PC-9 (cell line): ENCODE data around the gene LYPD3. TPM values are rescaled to one million over a fixed set of nuclear protein-coding genes. Genes with fewer than 3 reads are reported as not detected.
"Not testable (repeated sequence)": the region's sequence is repeated elsewhere in the genome, so short reads cannot be mapped to it uniquely, and the experiment has no call there.

Experiments
- BruUV-seq: library from RNA; stranded (reverse); fragments of 400-500 nt; replicated peaks from 2 replicates; lab custom pipeline; 2021; lab: Mats Ljungman, UMichigan
- CTCF ChIA-PET: fragments of 300-600 bp; sonication (Branson Sonifier 250); formaldehyde crosslinking; loops from one replicate; lab custom pipeline; 2022; ENCODE audit warnings: antibody characterized with exemption; lab: Charles Lee
- POLR2A ChIA-PET: fragments of 300-600 bp; sonication (Branson Sonifier 250); formaldehyde crosslinking; loops from one replicate; lab custom pipeline; 2022; ENCODE audit warnings: antibody characterized with exemption; ENCODE audit not compliant: unreplicated experiment; lab: Charles Lee
- DNase-seq, 2 experiments: peaks; one replicate each; pipeline versions ENCODE4 v3.0.0 to v3.0.0-alpha.2; 2015 to 2022; ENCODE audit warnings: mixed read lengths in 1 of 2
- H2AFZ ChIP-seq: fragments of 200-600 bp; sonication (generic); 2 replicates; pipeline ENCODE4 v1.8.1; 2017; ENCODE audit warnings: antibody characterized with exemption
- H3F3A ChIP-seq: fragments of 200-600 bp; sonication (generic); 2 replicates; pipeline ENCODE4 v1.8.1; 2017; ENCODE audit warnings: antibody characterized with exemption, mild to moderate bottlenecking, low read depth; ENCODE audit not compliant: insufficient read depth
- H3K27ac ChIP-seq: fragments of 200-600 bp; sonication (generic); 2 replicates; pipeline ENCODE4 v1.6.1; 2016; ENCODE audit warnings: mixed run types
- H3K27me3 ChIP-seq: fragments of 200-600 bp; sonication (generic); 2 replicates; pipeline ENCODE4 v1.6.1; 2016; ENCODE audit warnings: low read depth, mixed run types; ENCODE audit not compliant: insufficient read depth
- H3K36me3 ChIP-seq: fragments of 200-600 bp; sonication (generic); 2 replicates; pipeline ENCODE4 v1.6.1; 2016; ENCODE audit warnings: low read depth, mixed run types
- H3K4me1 ChIP-seq: fragments of 200-600 bp; sonication (generic); replicated peaks from 2 replicates; pipeline ENCODE4 v1.6.1; 2016; ENCODE audit warnings: mixed run types; ENCODE audit not compliant: insufficient read depth
- H3K4me2 ChIP-seq: fragments of 200-600 bp; sonication (generic); 2 replicates; pipeline ENCODE4 v1.6.1; 2017; ENCODE audit warnings: mixed run types
- H3K4me3 ChIP-seq: fragments of 200-600 bp; sonication (generic); 2 replicates; pipeline ENCODE4 v1.6.1; 2016; ENCODE audit warnings: mixed run types
- H3K79me2 ChIP-seq: fragments of 200-600 bp; sonication (generic); 2 replicates; pipeline ENCODE4 v1.6.1; 2017; ENCODE audit warnings: low read depth, mixed run types
- H3K9me2 ChIP-seq: fragments of 200-600 bp; sonication (generic); 2 replicates; pipeline ENCODE4 v1.8.1; 2017; ENCODE audit warnings: mild to moderate bottlenecking; ENCODE audit not compliant: insufficient read depth
- H3K9me3 ChIP-seq: fragments of 200-600 bp; sonication (generic); 2 replicates; pipeline ENCODE4 v1.8.1; 2016; ENCODE audit warnings: low read depth; ENCODE audit not compliant: insufficient read depth
- H4K20me1 ChIP-seq: fragments of 200-600 bp; sonication (generic); 2 replicates; pipeline ENCODE4 v1.8.1; 2017; ENCODE audit not compliant: insufficient read depth
- EZH2 ChIP-seq: fragments of 200-600 bp; sonication (generic); IDR thresholded peaks from 2 replicates; pipeline ENCODE4 v1.8.0; 2017; ENCODE audit warnings: antibody characterized with exemption, low read depth
- intact Hi-C: fragments of 100-400 bp; cut with micrococcal nuclease; formaldehyde crosslinking; loops from one replicate; pipeline ENCODE4 v1.10.0; 2022; ENCODE audit not compliant: unreplicated experiment
- total RNA-seq: library from RNA; stranded (reverse); gene quantifications from 2 replicates; pipeline ENCODE4 v1.2.3, GENCODE V29; 2021
- TF ChIP-seq, protein P1 (sequence below): fragments of 200-600 bp; sonication (generic); conservative IDR thresholded peaks from 2 replicates; pipeline ENCODE4 v1.6.1; 2017; ENCODE audit warnings: mixed run types, antibody characterized with exemption, mild to moderate bottlenecking, moderate library complexity

Gene LYPD3
- total RNA-seq, 1 experiment from 2014 or later = 70.8 TPM

DNA sequence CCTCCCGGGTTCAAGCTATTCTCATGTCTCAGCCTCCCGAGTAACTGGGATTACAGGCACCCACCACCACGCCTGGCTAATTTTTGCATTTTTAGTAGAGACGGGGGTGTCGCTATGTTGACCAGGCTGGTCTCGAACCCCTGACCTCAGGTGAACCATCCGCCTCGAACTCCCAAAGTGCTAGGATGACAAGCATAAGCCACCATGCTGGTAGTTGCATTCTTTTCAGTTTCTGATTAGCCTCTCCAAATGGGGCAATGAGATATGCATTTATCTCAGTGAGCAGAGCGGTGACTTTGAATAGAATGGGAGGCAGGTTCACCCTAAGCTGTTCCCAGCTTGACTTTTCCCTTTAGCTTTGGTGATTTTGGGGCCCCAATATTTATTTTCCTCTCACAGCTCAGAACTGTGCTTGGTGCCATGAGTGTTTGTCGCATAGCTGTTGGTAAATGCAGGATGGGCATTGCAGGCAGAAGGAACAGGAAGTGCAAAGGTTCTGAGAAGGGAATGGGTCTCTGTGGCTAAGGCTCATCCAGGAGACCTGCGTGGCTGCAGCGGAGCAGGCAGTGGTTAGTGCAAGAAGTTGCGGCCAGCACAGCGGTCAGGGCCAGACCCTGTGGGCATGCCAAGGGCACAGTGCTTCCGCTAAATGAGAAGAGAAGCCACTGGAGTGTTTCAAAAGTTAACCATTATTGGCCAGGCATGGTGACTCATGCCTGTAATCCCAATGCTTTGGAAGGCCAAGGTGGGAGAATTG, 20.7 kb downstream of the LYPD3 start:
- no peak for DNase-seq
- H3K9me3 ChIP-seq = no peaks in the 10 kb centered on the region
- H3K27me3 ChIP-seq = no peaks in the 10 kb centered on the region
- no peaks in the 10 kb centered on the region for H3K36me3 ChIP-seq
- no peak overlapping the region for H3K27ac ChIP-seq
- CTCF ChIA-PET = no interaction called here
- no peaks in the 10 kb centered on the region for H4K20me1 ChIP-seq
- no peaks in the 10 kb centered on the region for H3K9me2 ChIP-seq
- POLR2A ChIA-PET = no interaction called here
- H3K79me2 ChIP-seq = no peaks in the 10 kb centered on the region
- no peak overlapping the region for H2AFZ ChIP-seq
- H3F3A ChIP-seq = peaks cover 20% of the 10 kb centered on the region
- no peak overlapping the region for H3K4me2 ChIP-seq
- intact Hi-C loops = loop anchor here (10.0 kb wide), 1 partner anchor 340 kb away; the partner anchor contains the start of gene KCNN4
- no TSS peak for BruUV-seq
- no peak overlapping the region for H3K4me3 ChIP-seq
- H3K4me1 ChIP-seq = peaks cover 12% of the 10 kb centered on the region
- no peak for TF ChIP-seq EZH2
- TF ChIP-seq, protein P1, sequence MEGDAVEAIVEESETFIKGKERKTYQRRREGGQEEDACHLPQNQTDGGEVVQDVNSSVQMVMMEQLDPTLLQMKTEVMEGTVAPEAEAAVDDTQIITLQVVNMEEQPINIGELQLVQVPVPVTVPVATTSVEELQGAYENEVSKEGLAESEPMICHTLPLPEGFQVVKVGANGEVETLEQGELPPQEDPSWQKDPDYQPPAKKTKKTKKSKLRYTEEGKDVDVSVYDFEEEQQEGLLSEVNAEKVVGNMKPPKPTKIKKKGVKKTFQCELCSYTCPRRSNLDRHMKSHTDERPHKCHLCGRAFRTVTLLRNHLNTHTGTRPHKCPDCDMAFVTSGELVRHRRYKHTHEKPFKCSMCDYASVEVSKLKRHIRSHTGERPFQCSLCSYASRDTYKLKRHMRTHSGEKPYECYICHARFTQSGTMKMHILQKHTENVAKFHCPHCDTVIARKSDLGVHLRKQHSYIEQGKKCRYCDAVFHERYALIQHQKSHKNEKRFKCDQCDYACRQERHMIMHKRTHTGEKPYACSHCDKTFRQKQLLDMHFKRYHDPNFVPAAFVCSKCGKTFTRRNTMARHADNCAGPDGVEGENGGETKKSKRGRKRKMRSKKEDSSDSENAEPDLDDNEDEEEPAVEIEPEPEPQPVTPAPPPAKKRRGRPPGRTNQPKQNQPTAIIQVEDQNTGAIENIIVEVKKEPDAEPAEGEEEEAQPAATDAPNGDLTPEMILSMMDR = no peak

DNA sequence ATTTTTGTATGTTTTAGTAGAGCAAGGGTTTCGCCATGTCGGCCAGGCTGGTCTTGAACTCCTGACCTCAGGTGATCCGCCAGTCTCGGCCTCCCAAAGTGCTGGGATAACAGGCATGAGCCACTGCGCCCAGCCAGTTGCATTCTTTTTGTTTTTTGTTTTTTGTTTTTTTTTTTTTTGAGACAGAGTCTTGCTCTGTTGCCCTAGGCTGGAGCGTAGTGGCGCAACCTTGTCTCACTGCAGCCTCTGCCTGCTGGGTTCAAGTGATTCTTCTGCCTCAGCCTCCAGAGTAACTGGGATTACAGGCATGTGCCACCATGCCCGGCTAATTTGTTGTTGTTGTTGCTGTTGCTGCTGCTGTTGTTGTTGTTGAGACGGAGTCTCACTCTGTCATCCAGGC, 21.3 kb downstream of the LYPD3 start:
- DNase-seq, CTCF ChIA-PET, H3K27me3 ChIP-seq, H2AFZ ChIP-seq, H3K27ac ChIP-seq, BruUV-seq, H3K36me3 ChIP-seq, H4K20me1 ChIP-seq, H3K79me2 ChIP-seq, H3K9me2 ChIP-seq, H3K4me2 ChIP-seq, POLR2A ChIA-PET, H3K9me3 ChIP-seq, H3K4me3 ChIP-seq: not testable (repeated sequence)
- H3F3A ChIP-seq = peaks cover 24% of the 10 kb centered on the region
- peaks cover 16% of the 10 kb centered on the region for H3K4me1 ChIP-seq
- intact Hi-C loops = loop anchor here (10.0 kb wide), 1 partner anchor 341 kb away; the partner anchor contains the start of gene KCNN4

DNA sequence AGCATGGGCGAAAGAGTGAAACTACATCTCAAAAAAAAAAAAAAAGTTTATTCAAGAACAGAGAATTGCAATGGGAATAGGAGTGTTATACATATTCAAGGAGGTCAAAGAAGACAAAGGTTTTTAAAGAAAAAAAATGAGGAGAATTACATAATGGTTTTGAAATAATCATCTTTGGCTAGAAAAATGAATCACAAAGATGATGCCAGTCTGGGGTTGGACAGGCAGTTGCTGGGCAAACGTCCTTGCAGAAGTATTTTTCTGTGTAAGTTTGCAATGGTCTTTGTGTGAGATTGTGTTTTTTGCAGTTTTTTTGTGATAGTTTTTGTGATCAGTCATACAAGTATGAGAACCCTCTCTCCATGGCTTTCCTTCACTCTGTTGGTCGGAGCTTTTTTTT, 23.7 kb downstream of the LYPD3 start:
- CTCF ChIA-PET = no interaction called here
- TF ChIP-seq EZH2 = no peak
- TF ChIP-seq, protein P1 = no peak

More for the DNA sequence above, 23.7 kb downstream of the LYPD3 start:
- H4K20me1 ChIP-seq = no peaks in the 10 kb centered on the region
- no peak overlapping the region for H3K4me2 ChIP-seq
- H3K4me1 ChIP-seq = peaks cover 31% of the 10 kb centered on the region
- no peak overlapping the region for H3K4me3 ChIP-seq
- no peak for DNase-seq
- H3K79me2 ChIP-seq = no peaks in the 10 kb centered on the region
- peaks cover 39% of the 10 kb centered on the region for H3F3A ChIP-seq
- H3K9me2 ChIP-seq = no peaks in the 10 kb centered on the region
- no peaks in the 10 kb centered on the region for H3K36me3 ChIP-seq
- no TSS peak for BruUV-seq
- H3K9me3 ChIP-seq = no peaks in the 10 kb centered on the region
- intact Hi-C loops = loop anchor here (10.0 kb wide), 1 partner anchor 343 kb away; the partner anchor contains the start of gene KCNN4
- H3K27me3 ChIP-seq = no peaks in the 10 kb centered on the region
- POLR2A ChIA-PET = interaction anchor here (0.6 kb wide), 1 partner anchor 1781 kb away, joined by 4 read pairs; no protein-coding TSS in a partner anchor
- H2AFZ ChIP-seq = no peak overlapping the region
- no peak overlapping the region for H3K27ac ChIP-seq
